A549 (cell line): ENCODE measurements around the gene DRGX.

Source experiments
- NR3C1 ChIP-seq: fragments of >200 bp; sonication (Bioruptor Twin); formaldehyde crosslinking; IDR thresholded peaks from 3 replicates; pipeline ENCODE4 v1.6.1; 2017
- ZFP36 ChIP-seq: fragments of 450-650 bp; IDR thresholded peaks from 2 replicates; pipeline ENCODE4 v1.6.1; 2014; ENCODE audit warnings: borderline replicate concordance; ENCODE audit not compliant: partially characterized antibody

- TF ChIP-seq NR3C1 (no peak), ZFP36 (no peak)
Observed at GRCh38 chr10:49431426-49431825, 35.5 kb upstream of the DRGX start.
